ENCODE measurements around the gene NXPH1.

The NXPH1 gene

GRCh38 chr7:8739837-8740236 lies 306.4 kb downstream of the NXPH1 start:
- no peak for DNase-seq

GRCh38 chr7:8742837-8743236 lies 309.4 kb downstream of the NXPH1 start:
- no peak for DNase-seq

DNA sequence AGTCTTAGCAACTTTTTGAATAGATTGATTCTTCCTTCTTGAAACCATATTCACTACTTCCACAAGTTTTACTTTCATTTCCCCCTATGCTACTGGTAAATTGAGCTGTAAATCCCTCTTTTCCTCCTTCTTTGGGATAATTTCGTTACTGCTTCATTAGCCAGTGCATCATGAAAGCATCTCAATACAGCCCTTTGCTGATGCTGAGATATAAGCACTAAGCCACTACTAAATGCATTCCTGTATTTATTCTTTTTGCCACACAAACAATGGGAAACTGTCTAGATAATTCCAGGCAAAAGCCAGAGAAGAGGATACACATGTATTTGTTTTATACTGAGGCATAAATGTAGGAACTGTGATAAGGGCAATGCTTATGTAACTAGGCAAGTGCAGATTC lies 313.9 kb downstream of the NXPH1 start:
- no peak for DNase-seq

GRCh38 chr7:8751557-8752231 lies 318.3 kb downstream of the NXPH1 start:
- no peak for DNase-seq

DNA sequence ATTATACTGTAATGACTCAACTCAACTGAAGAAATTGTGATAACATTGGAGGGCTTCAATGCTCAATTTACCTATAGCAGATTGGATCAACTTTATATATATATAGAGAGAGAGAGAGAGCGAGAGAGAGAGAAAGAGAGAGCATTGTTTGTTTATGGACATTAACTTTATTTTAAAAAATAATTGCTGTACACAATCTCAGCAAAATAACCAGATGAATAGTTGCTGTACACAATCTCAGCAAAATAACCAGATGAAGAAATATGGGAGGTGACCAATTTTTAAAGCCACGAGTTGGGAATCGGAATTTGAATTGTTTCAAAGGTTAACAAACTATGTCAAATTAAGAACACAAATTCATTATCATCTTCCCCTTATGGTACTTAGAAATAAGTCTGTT lies 319.9 kb downstream of the NXPH1 start:
- no peak for DNase-seq

DNA sequence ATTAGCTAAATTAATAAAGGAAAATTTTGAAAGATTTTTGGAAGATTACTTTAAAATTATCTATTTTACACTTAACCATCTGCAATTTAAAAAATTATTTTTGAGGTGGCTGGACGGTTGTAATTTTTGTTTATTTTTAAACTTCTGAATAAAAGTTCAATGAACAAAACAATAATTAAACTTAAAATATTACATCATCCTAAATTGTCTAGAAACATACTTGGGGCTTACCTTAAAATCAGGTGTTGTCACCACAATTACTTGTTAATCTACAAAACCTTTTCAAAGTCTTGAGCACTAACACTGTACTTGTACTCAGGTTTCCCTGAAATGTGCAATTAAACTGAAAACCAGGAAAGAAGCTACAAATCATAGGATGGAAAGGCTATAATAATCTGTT lies 328.3 kb downstream of the NXPH1 start:
- no peak for DNase-seq

DNA sequence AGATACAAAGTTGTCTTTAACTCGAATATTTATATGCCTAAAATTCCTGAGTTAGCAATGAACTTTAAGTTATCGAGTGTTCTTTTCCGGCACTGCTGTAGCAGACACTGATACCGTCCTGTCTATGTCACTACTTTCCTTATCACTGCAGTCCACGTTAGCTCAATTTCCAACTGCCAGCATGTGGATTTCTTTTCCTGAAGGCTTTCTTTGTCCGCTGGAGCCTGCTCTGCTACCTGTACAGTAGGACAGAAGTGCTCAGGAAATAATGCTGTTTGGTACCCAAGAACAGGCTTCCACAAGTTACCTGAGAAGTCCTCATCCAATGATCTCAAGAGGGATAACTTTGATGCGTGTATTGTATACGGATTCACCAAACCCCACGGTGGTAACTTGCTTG lies 329.4 kb downstream of the NXPH1 start:
- DNase-seq, result no peak

DNA sequence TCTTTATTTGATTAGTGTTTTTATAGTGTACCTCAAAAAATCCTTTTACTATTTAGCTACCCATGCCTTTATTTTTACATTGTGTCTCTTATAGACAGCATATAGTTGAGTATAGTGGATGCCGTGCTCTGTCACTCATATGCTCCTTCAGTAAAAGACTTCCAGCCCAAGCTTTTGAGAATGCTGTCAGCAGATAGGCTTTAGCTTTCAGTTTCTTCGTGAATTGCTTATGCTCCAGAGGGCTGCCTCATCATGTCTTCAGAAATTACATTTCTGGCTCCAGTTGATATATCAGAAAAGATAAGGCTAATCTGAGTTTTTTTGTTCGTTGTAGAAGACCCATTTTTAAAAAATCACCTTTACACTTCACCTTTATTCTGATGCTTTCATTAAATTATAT lies 332.0 kb downstream of the NXPH1 start:
- no peak for DNase-seq

GRCh38 chr7:8773518-8773917 lies 340.1 kb downstream of the NXPH1 start:
- DNase-seq, result no peak

DNA sequence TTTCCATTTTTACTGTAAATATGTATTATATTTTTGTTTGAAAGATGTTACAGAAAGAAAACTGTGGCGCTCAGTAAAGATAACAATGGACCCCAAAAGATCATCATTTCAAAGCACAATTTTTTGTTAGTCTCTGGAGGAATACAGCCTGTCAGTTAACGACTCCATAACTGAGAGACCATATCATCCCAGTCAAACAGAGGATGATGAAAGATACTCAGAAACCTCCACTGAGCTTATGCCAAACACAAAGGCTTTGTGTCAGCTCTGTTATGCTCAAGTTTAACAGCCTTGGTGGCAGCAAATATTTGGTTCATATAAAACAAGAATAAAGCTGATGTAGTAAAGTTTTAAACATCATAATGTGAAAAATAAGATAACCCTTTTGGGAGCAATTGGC lies 345.1 kb downstream of the NXPH1 start:
- no peak for DNase-seq

DNA sequence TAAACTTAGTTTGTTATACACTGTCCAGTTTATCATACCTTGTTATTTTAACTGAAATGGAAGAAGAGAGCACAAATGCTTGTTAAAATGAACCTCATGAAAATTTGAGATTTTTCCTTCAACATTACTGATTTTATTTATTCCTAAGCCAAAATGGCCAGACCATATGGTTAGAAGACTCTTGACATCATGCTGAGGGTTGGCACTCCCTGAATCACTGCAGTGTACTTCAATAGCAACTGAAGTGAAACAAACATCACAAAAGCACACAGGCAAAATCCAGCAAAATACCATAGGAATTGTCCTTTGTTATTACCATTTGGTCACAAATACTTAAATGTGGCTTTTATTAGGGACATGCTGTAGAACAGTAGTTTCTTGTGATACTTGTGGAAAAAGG lies 347.8 kb downstream of the NXPH1 start:
- no peak for DNase-seq

- DNase-seq, result no peak
These were observed 349.8 kb downstream of the NXPH1 start for GRCh38 chr7:8783229-8783628.

- DNase-seq, result no peak
These were observed 351.7 kb downstream of the NXPH1 start for GRCh38 chr7:8785081-8785480.

- no peak for DNase-seq
These were observed 367.6 kb downstream of the NXPH1 start for GRCh38 chr7:8800986-8801385.

All from activated effector memory CD4-positive, alpha-beta T cell treated with anti-CD3 and anti-CD28 coated beads, Interleukin-2, amount 50 U/mL, for 16 hours (primary cell).